Suprapubic skin (tissue), 4 donors: Measurements from ENCODE around the gene HOXB8. TPM values are rescaled to one million over a fixed set of nuclear protein-coding genes. Genes with fewer than 3 reads are reported as not detected.
A peak's percentile ranks its signal among the peaks of the same experiment; 100 is the strongest.

Source experiments
- DNase-seq, 2 donors: peaks; one replicate each; pipeline ENCODE4 v3.0.0-alpha.2; 2019; ENCODE audit warnings: low spot score in 2 of 2
- H3K27ac ChIP-seq: fragments of 200-600 bp; sonication (generic); one replicate; pipeline ENCODE4 v1.5.1; 2019
- H3K27me3 ChIP-seq: fragments of 200-600 bp; sonication (generic); one replicate; pipeline ENCODE4 v1.5.1; 2019
- H3K36me3 ChIP-seq: fragments of 200-600 bp; sonication (generic); one replicate; pipeline ENCODE4 v1.5.1; 2019
- H3K4me1 ChIP-seq: fragments of 200-600 bp; sonication (generic); one replicate; pipeline ENCODE4 v1.5.1; 2019
- H3K4me3 ChIP-seq: fragments of 200-600 bp; sonication (generic); one replicate; pipeline ENCODE4 v1.5.1; 2019; ENCODE audit warnings: mild to moderate bottlenecking
- H3K9me3 ChIP-seq: fragments of 200-600 bp; sonication (generic); one replicate; pipeline ENCODE4 v1.5.1; 2019
- CTCF ChIP-seq, 2 donors: fragments of 200-600 bp in 1 of 2; fragments of 450-650 bp in 1 of 2; sonication (generic) in 1 of 2; IDR thresholded peaks; one replicate each; pipeline ENCODE4 v1.5.1; 2016 to 2019; ENCODE audit warnings: antibody characterized with exemption in 2 of 2, mild to moderate bottlenecking in 1 of 2, moderate library complexity in 1 of 2
- EP300 ChIP-seq: sonication (generic); formaldehyde crosslinking; IDR thresholded peaks from one replicate; pipeline ENCODE4 v1.6.1; 2017; ENCODE audit warnings: antibody characterized with exemption
- POLR2A ChIP-seq, 2 donors: fragments of 450-650 bp; IDR thresholded peaks; one replicate each; pipeline ENCODE4 v1.6.1; 2017; ENCODE audit warnings: antibody characterized with exemption in 2 of 2, mild to moderate bottlenecking in 2 of 2, moderate library complexity in 2 of 2
- POLR2AphosphoS5 ChIP-seq, 3 donors: sonication (generic); formaldehyde crosslinking; IDR thresholded peaks; one replicate each; pipeline ENCODE4 v1.6.1; 2017; ENCODE audit warnings: antibody characterized with exemption in 3 of 3
- WGBS: methylation state at CpG from one replicate; pipeline ENCODE4 v1.1.5; 2018; 5-methylcytosine and 5-hydroxymethylcytosine counted together
- total RNA-seq, 4 donors: library from RNA; depleted of rRNA; stranded (reverse); fragments of >200 nt; gene quantifications; one replicate each; pipeline ENCODE4 v1.1.0, GENCODE V29; 2016

Gene HOXB8
- total RNA-seq, 4 donors from 2014 or later, result not detected

DNA sequence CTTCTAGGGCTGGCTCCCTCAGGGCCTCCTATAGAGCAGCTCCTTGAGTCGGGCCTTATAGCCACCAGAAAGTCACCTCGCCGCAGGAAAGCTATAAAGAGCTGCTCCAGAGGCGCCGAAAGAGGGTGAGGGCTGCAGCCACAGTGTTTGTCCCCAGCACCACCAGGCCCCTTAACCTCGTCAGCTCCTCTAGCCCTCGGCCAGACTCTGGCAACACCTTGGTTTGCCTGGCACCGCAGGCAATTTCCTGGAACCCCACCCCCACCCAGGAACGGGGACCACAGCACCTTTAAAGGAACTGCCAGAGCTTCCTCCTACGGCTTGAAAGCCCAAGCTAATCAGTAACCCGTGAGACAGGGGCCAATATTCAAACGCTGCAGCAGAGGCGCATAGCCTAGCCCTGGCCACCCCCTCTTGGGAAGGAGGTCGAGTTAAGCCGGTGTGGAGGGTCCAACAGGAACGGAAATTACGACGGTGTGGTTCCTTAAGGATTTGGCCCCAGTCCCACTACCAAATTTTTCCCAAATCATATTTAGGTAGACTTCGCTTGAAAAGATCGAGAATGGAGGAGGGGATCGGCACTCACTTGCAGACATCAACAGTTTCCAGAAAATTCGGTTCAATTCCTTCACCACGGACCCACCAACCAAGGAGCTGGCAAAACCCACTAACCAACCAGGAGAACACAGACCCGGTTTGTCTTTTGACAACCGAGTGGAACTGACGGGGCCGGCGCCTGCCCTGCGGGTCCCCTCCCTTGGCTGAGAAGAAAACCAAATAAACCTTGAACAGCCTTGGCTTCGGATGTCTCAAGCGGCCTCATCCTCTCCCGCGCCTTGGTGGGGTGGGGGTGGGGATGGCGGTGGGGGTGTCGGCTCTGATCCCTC, 13.3 kb downstream of the HOXB8 start:
- peaks cover 83% of the 10 kb centered on the region for H3K27me3 ChIP-seq
- H3K4me1 ChIP-seq, result peaks cover 56% of the 10 kb centered on the region
- H3K36me3 ChIP-seq, result no peaks in the 10 kb centered on the region
- no peak overlapping the region for H3K27ac ChIP-seq
- DNase-seq, result no peak
- WGBS, result 24% methylated on average over 26 of the region's 35 CpGs
- H3K4me3 ChIP-seq, result peak overlapping the region; percentile 54
- TF ChIP-seq POLR2A (IDR thresholded peaks at IDR 0.05), result no peak
- TF ChIP-seq CTCF (IDR thresholded peaks at IDR 0.05), result no peak
- TF ChIP-seq EP300, result no peak
- no peak for TF ChIP-seq POLR2AphosphoS5 (IDR thresholded peaks at IDR 0.05)
- no peaks in the 10 kb centered on the region for H3K9me3 ChIP-seq

DNA sequence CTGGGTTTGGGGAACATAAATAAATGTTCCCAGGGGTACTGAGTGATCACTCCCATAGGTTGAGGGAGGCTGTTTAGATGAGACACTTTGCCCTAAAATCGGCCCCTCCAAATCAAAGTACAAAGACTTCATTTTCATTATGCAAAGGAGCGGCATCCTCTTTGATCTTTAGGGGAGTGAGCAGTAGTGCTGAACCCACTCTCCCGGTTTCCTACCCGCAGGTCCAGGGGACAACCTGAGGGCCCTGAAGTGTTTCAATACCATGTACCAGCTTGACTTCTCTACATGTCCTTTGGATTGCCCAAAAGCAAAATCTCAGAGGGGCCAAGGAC, 13.9 kb downstream of the HOXB8 start:
- H3K27me3 ChIP-seq, result peaks cover 85% of the 10 kb centered on the region
- H3K9me3 ChIP-seq, result no peaks in the 10 kb centered on the region
- H3K4me3 ChIP-seq, result no peak overlapping the region
- H3K27ac ChIP-seq, result no peak overlapping the region
- H3K36me3 ChIP-seq, result no peaks in the 10 kb centered on the region
- TF ChIP-seq CTCF (IDR thresholded peaks at IDR 0.05) (no peak), POLR2A (IDR thresholded peaks at IDR 0.05) (no peak), EP300 (no peak), POLR2AphosphoS5 (IDR thresholded peaks at IDR 0.05) (no peak)
- WGBS, result 42% methylated on average over 3 of the region's 4 CpGs
- DNase-seq, result no peak
- peaks cover 62% of the 10 kb centered on the region for H3K4me1 ChIP-seq

GRCh38 chr17:48600244-48601098, 14.6 kb downstream of the HOXB8 start:
- Histone ChIP-seq H3K9me3 (no peaks in the 10 kb centered on the region), H3K4me1 (peaks cover 64% of the 10 kb centered on the region), H3K27me3 (peaks cover 83% of the 10 kb centered on the region), H3K27ac (no peak overlapping the region), H3K36me3 (no peaks in the 10 kb centered on the region), H3K4me3 (no peak overlapping the region)
- DNase-seq, result no peak
- WGBS, result 73% methylated on average over 16 of the region's 17 CpGs
- TF ChIP-seq CTCF (IDR thresholded peaks at IDR 0.05), result no peak
- no peak for TF ChIP-seq POLR2A (IDR thresholded peaks at IDR 0.05)
- TF ChIP-seq EP300, result no peak
- TF ChIP-seq POLR2AphosphoS5 (IDR thresholded peaks at IDR 0.05), result no peak

- Histone ChIP-seq H3K4me1 (peaks cover 66% of the 10 kb centered on the region), H3K36me3 (peaks cover 3% of the 10 kb centered on the region), H3K4me3 (no peak overlapping the region), H3K27ac (no peak overlapping the region), H3K27me3 (peaks cover 89% of the 10 kb centered on the region), H3K9me3 (no peaks in the 10 kb centered on the region)
- no peak for TF ChIP-seq CTCF (IDR thresholded peaks at IDR 0.05)
- TF ChIP-seq EP300, result no peak
- TF ChIP-seq POLR2A (IDR thresholded peaks at IDR 0.05), result no peak
- no peak for DNase-seq
- WGBS, result 91% methylated on average over 5 of the region's 5 CpGs
Observed at GRCh38 chr17:48599354-48599753, 15.7 kb downstream of the HOXB8 start.

GRCh38 chr17:48598736-48599135, 16.4 kb downstream of the HOXB8 start:
- DNase-seq, result no peak
- 40% methylated on average over 7 of the region's 7 CpGs for WGBS
- peaks cover 84% of the 10 kb centered on the region for H3K27me3 ChIP-seq
- H3K4me3 ChIP-seq, result peak overlapping the region; percentile 67
- H3K4me1 ChIP-seq, result peaks cover 63% of the 10 kb centered on the region
- H3K9me3 ChIP-seq, result no peaks in the 10 kb centered on the region
- TF ChIP-seq CTCF (IDR thresholded peaks at IDR 0.05) (no peak), EP300 (no peak), POLR2AphosphoS5 (IDR thresholded peaks at IDR 0.05) (no peak), POLR2A (IDR thresholded peaks at IDR 0.05) (no peak)
- H3K36me3 ChIP-seq, result peaks cover 3% of the 10 kb centered on the region
- H3K27ac ChIP-seq, result peak overlapping the region; percentile 81
